ENCODE measurements around the gene CCDC183. TPM values are rescaled to one million over a fixed set of nuclear protein-coding genes. Genes with fewer than 3 reads are reported as not detected.
"Not testable (repeated sequence)": the region's sequence is repeated elsewhere in the genome, so short reads cannot be mapped to it uniquely, and the experiment has no call there.

The CCDC183 gene
- total and polyA plus RNA-seq, 10 of the 15 experiments (the other 5 are each of a cell fraction or from before 2014, with no cell fraction given) = 0.04 to 1.2 (median 0.55) TPM; not detected in 5

DNA sequence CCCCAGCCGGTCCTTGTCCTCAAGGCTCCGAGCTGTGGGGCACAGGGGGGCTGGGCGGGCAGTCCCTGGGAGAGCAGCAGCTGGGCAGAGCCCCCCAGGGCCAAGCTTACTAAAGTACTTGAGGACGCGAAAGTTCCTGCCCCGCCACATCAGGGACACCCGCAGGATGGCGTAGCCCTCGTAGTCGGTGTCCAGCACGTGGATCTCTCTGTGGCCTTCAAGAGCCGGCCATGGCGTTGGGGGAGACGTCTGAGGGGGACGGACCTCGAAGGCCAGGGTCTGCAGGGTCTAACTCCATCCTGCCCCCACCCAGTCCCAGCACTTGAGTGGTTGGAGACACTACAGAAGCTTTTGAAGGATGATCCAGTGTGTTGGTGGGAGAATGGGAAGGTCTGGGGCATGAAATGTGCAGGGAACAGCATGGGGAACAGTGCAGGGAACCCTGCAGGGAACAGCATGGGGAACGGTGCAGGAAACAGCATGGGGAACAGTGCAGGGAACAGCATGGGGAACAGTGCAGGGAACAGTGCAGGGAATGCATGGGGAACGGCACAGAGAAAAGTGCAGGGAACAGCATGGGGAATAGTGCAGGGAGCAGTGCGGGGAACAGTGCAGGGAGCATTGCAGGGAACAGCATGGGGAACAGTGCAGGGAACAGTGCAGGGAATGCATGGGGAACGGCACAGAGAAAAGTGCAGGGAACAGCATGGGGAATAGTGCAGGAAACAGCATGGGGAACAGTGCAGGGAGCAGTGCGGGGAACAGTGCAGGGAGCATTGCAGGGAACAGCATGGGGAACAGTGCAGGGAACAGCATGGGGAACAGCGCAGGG, 40.6 kb upstream of the CCDC183 start:
- CTCF ChIA-PET = interaction anchor here (0.5 to 1.1 kb wide), 3 partner anchors 10 to 291 kb away, joined by 3 to 5 read pairs (median 3); partner anchors contain the start of gene NPDC1
- H3K9me3 ChIP-seq (replicated peaks; ENCODE audit: control insufficient read depth, insufficient read depth, low read length) = peaks cover 33% of the 10 kb centered on the region
- POLR2A ChIA-PET; H4K20me1 ChIP-seq (ENCODE audit: control insufficient read depth, insufficient read depth); H3K36me3 ChIP-seq (ENCODE audit: control insufficient read depth in 2 of 2, insufficient read depth in 2 of 2, low read length in 1 of 2); H3K27ac ChIP-seq (ENCODE audit: control insufficient read depth, insufficient read depth); BruUV-seq (replicated peaks); in situ Hi-C loops (cut with MboI); H3K79me2 ChIP-seq (ENCODE audit: control insufficient read depth, insufficient read depth, low read length); ATAC-seq; H3K27me3 ChIP-seq (replicated peaks in 1 of 2; ENCODE audit: control insufficient read depth in 2 of 2, insufficient read depth in 2 of 2, low read length in 1 of 2); FAIRE-seq; DNase-seq (ENCODE audit: low read depth, low spot score); H3K4me3 ChIP-seq; H3K4me2 ChIP-seq (ENCODE audit: control insufficient read depth, insufficient read depth); RAD21 ChIA-PET (ENCODE audit: unreplicated experiment); H3K4me1 ChIP-seq (ENCODE audit: control insufficient read depth, insufficient read depth, low read length); SMC1A ChIA-PET (ENCODE audit: uncharacterized antibody, unreplicated experiment); intact Hi-C loops (cut with micrococcal nuclease; ENCODE audit: unreplicated experiment); H2AFZ ChIP-seq (ENCODE audit: control insufficient read depth, low read depth, low read length); H3K9ac ChIP-seq (ENCODE audit: control insufficient read depth, insufficient read depth, low read length): not testable (repeated sequence)
- TF ChIP-seq, protein P1, sequence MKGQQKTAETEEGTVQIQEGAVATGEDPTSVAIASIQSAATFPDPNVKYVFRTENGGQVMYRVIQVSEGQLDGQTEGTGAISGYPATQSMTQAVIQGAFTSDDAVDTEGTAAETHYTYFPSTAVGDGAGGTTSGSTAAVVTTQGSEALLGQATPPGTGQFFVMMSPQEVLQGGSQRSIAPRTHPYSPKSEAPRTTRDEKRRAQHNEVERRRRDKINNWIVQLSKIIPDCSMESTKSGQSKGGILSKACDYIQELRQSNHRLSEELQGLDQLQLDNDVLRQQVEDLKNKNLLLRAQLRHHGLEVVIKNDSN (IDR thresholded peaks at IDR 0.05; ENCODE audit: borderline replicate concordance, extremely low read length, insufficient read depth, low read depth, low read length) = peak; percentile 19
- WGBS (ENCODE audit: insufficient coverage, insufficient replicate concordance, low lambda C conversion rate, missing lambda C conversion rate) = 85% methylated on average over 22 of the region's 22 CpGs

GRCh38 chr9:136756134-136756438, 40.1 kb upstream of the CCDC183 start:
- Histone ChIP-seq H2AFZ (ENCODE audit: control insufficient read depth, low read depth, low read length) (no peak overlapping the region), H4K20me1 (ENCODE audit: control insufficient read depth, insufficient read depth) (no peaks in the 10 kb centered on the region), H3K4me2 (ENCODE audit: control insufficient read depth, insufficient read depth) (no peak overlapping the region), H3K27ac (ENCODE audit: control insufficient read depth, insufficient read depth) (no peak overlapping the region), H3K9me3 (replicated peaks; ENCODE audit: control insufficient read depth, insufficient read depth, low read length) (peaks cover 33% of the 10 kb centered on the region), H3K27me3 (replicated peaks in 1 of 2; ENCODE audit: control insufficient read depth in 2 of 2, insufficient read depth in 2 of 2, low read length in 1 of 2) (0 out of 4 replicates have a peak, but pooled peaks cover 0 to 2% of the 10 kb centered on the region in 2 experiments), H3K36me3 (ENCODE audit: control insufficient read depth in 2 of 2, insufficient read depth in 2 of 2, low read length in 1 of 2) (no peaks in the 10 kb centered on the region), H3K9ac (ENCODE audit: control insufficient read depth, insufficient read depth, low read length) (no peak overlapping the region), H3K79me2 (ENCODE audit: control insufficient read depth, insufficient read depth, low read length) (no peaks in the 10 kb centered on the region), H3K4me1 (ENCODE audit: control insufficient read depth, insufficient read depth, low read length) (no peaks in the 10 kb centered on the region), H3K4me3 (no peak overlapping the region)
- FAIRE-seq (no peak), ATAC-seq (no peak), DNase-seq (ENCODE audit: low read depth, low spot score) (no peak)
- WGBS (ENCODE audit: insufficient coverage, insufficient replicate concordance, low lambda C conversion rate, missing lambda C conversion rate) = 95% methylated on average over 4 of the region's 4 CpGs
- in situ Hi-C loops (cut with MboI) = no loop called here
- intact Hi-C loops (cut with micrococcal nuclease; ENCODE audit: unreplicated experiment) = no loop called here
- BruUV-seq (replicated peaks) = no TSS peak
- ChIA-PET CTCF (interaction anchor here (1.1 kb wide), 1 partner anchor 10 kb away, joined by 3 read pairs; no protein-coding TSS in a partner anchor), RAD21 (ENCODE audit: unreplicated experiment) (no interaction called here), POLR2A (no interaction called here), SMC1A (ENCODE audit: uncharacterized antibody, unreplicated experiment) (no interaction called here)
- TF ChIP-seq ZBED1 (IDR thresholded peaks at IDR 0.05; ENCODE audit: borderline replicate concordance) = no peak
- no peak for TF ChIP-seq ZNF217 (IDR thresholded peaks at IDR 0.05)
- TF ChIP-seq, protein P2, sequence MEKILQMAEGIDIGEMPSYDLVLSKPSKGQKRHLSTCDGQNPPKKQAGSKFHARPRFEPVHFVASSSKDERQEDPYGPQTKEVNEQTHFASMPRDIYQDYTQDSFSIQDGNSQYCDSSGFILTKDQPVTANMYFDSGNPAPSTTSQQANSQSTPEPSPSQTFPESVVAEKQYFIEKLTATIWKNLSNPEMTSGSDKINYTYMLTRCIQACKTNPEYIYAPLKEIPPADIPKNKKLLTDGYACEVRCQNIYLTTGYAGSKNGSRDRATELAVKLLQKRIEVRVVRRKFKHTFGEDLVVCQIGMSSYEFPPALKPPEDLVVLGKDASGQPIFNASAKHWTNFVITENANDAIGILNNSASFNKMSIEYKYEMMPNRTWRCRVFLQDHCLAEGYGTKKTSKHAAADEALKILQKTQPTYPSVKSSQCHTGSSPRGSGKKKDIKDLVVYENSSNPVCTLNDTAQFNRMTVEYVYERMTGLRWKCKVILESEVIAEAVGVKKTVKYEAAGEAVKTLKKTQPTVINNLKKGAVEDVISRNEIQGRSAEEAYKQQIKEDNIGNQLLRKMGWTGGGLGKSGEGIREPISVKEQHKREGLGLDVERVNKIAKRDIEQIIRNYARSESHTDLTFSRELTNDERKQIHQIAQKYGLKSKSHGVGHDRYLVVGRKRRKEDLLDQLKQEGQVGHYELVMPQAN (conservative IDR thresholded peaks at IDR 0.05) = no peak
- no peak for TF ChIP-seq POLR2AphosphoS5 (IDR thresholded peaks at IDR 0.05; ENCODE audit: low read length)
- no peak for TF ChIP-seq WRNIP1 (IDR thresholded peaks at IDR 0.05; ENCODE audit: borderline replicate concordance, low read depth, low read length)
- no peak for TF ChIP-seq SMAD1 (IDR thresholded peaks at IDR 0.05; ENCODE audit: low read depth, partially characterized antibody)
- TF ChIP-seq TCF3 (IDR thresholded peaks at IDR 0.05; ENCODE audit: borderline replicate concordance, insufficient read depth, low read depth, low read length) = no peak
- no peak for TF ChIP-seq GABPA (IDR thresholded peaks at IDR 0.05; ENCODE audit: low read depth)
- no peak for TF ChIP-seq NBN (IDR thresholded peaks at IDR 0.05)
- no peak for TF ChIP-seq IKZF2 (IDR thresholded peaks at IDR 0.05)
- TF ChIP-seq HDGF (IDR thresholded peaks at IDR 0.05) = no peak
- TF ChIP-seq BRCA1 (IDR thresholded peaks at IDR 0.05; ENCODE audit: low read depth, low read length) = no peak
- TF ChIP-seq CHD1 (IDR thresholded peaks at IDR 0.05; ENCODE audit: low read depth, low read length) = no peak
